ENCODE measurements around the gene MBP.
A peak's percentile ranks its signal among the peaks of the same experiment; 100 is the strongest.

GRCh38 chr18:76977108-76977621 is 155.4 kb downstream of the MBP start:
- TF ChIP-seq, protein P1, sequence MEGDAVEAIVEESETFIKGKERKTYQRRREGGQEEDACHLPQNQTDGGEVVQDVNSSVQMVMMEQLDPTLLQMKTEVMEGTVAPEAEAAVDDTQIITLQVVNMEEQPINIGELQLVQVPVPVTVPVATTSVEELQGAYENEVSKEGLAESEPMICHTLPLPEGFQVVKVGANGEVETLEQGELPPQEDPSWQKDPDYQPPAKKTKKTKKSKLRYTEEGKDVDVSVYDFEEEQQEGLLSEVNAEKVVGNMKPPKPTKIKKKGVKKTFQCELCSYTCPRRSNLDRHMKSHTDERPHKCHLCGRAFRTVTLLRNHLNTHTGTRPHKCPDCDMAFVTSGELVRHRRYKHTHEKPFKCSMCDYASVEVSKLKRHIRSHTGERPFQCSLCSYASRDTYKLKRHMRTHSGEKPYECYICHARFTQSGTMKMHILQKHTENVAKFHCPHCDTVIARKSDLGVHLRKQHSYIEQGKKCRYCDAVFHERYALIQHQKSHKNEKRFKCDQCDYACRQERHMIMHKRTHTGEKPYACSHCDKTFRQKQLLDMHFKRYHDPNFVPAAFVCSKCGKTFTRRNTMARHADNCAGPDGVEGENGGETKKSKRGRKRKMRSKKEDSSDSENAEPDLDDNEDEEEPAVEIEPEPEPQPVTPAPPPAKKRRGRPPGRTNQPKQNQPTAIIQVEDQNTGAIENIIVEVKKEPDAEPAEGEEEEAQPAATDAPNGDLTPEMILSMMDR (IDR thresholded peaks at IDR 0.05 in 8 of 11, conservative IDR thresholded peaks at IDR 0.05 in 3 of 11) = no peak
- peak in 1 of 3 donors; percentile 20 for TF ChIP-seq POLR2AphosphoS5 (IDR thresholded peaks at IDR 0.05)

Measured in spleen (tissue), 7 donors.